IPS-20b (cell line): ENCODE results near the gene FITM1.

Experiments used
- H3K27ac ChIP-seq: one replicate; pipeline ENCODE4 v1.5.1; 2013; ENCODE audit warnings: low read length
- H3K27me3 ChIP-seq: 2 replicates; pipeline ENCODE4 v1.6.1; 2013; ENCODE audit warnings: mild to moderate bottlenecking, low read length, inconsistent platforms; ENCODE audit not compliant: insufficient read depth
- H3K36me3 ChIP-seq: 2 replicates; pipeline ENCODE4 v1.6.1; 2013; ENCODE audit warnings: low read depth, mild to moderate bottlenecking, inconsistent platforms, low read length, moderate library complexity; ENCODE audit not compliant: insufficient read depth
- H3K4me1 ChIP-seq: 2 replicates; pipeline ENCODE4 v1.6.1; 2013; ENCODE audit warnings: mild to moderate bottlenecking, control low read depth, inconsistent platforms, low read length, moderate library complexity; ENCODE audit not compliant: insufficient read depth
- H3K4me3 ChIP-seq: 2 replicates; pipeline ENCODE4 v1.5.1; 2013; ENCODE audit warnings: mild to moderate bottlenecking, low read length, inconsistent platforms
- H3K9ac ChIP-seq: 2 replicates; pipeline ENCODE4 v1.6.1; 2013; ENCODE audit warnings: low read depth, mild to moderate bottlenecking, inconsistent platforms, low read length, moderate library complexity
- H3K9me3 ChIP-seq: 2 replicates; pipeline ENCODE4 v1.6.1; 2013; ENCODE audit warnings: mild to moderate bottlenecking, low read depth, low read length, inconsistent platforms; ENCODE audit not compliant: insufficient read depth

The FITM1 gene

DNA sequence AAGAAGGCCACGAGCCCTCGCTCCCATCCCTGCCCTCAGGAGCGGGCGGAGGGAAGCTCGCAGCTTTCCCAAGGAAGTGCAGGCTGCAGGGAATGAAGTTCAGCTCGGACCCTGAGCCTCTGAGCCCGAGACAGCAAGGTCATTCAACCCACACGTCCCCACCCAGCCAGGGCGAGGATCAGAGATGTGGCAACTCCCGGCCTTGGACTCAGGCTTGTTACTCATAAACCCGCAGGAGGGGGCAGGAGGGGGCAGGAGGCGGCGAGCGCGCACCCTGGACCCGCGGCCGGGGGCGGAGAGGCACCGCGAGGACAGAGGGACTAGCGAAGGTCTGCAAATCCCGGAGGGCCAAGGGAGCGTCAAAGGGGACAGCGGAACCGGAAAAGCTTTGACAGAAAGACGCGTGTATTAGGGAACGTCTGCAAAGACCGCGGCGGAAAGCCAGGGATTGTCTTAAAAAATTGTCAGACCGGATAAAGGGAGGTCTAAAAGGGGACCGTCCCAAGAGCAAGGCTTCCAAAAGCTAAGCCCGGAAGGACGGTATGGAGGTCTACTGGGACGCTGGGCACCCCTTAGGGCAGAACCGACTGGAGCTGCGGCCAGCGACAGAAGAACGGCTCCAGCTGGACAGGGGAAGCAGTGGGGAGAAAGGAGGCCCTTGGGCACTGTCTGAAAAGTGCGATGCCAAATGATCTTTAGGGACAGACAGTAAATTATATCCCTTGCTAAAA, 16.5 kb upstream of the FITM1 start:
- peak overlapping the region; percentile 85; the same call in 1 of the 2 replicates for H3K9ac ChIP-seq
- no peaks in the 10 kb centered on the region for H3K9me3 ChIP-seq
- H3K4me1 ChIP-seq = peaks cover 6% of the 10 kb centered on the region; the same call in 1 of the 2 replicates
- H3K27me3 ChIP-seq = no peaks in the 10 kb centered on the region
- H3K27ac ChIP-seq = peak overlapping the region; percentile 52
- peaks cover 23% of the 10 kb centered on the region for H3K36me3 ChIP-seq
- H3K4me3 ChIP-seq = peak overlapping the region; percentile 94

DNA sequence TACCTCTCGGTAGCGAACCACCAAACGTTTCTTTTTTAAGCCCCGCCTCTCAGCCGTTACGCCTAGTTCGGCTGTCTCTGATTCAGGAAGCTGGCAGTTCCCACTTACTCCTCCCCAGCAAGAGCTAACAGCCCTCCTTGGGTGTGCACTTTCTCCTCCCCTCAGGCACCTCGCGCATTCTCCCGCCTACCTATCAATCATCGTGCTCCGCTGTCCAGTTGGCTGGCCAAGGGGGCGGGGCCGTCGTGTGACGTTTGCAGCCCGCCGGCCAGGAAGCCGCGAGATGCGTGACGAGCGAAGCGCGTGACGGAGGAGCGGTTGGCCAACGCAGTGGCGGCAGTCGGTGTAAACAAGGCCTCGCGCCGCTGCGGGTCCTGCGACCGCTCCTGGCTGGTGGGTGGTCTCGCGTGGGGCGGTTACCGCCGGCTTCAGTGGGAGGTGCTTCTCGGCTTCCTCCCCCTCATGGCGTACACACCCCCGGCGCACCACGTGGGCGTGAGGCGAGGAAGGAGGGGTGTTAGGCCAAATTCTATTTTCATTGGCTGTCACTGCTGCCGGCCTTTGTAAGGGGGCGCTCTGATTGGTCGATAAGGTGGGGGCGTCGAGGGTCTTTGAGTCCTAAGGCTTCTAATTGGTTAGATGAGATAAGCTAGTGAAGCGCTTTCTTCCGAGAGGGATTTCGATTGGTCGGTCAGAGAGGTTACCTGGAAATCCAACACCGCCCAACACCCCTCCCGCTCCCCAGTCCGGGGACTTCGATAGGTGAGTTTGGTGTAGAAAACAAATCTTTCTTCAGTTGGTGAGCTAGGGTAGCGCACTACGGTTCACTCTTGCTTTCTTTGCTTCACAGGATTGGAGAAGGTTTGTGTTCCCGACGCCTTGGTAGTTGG, 15.7 kb upstream of the FITM1 start, which contains the start of the genes DCAF11 and NRL:
TSS of gene DCAF11 (plus strand) at position 246 of the 890 bp plus-strand sequence. CDS start 818 bp downstream, outside the sequence.
TSS of gene NRL (minus strand) at position 418 of the 890 bp plus-strand sequence. CDS start 32,101 bp downstream, outside the sequence.
- no peaks in the 10 kb centered on the region for H3K9me3 ChIP-seq
- peak within 1 kb of the TSS; percentile 94 for H3K4me3 ChIP-seq
- H3K4me1 ChIP-seq = peaks cover 6% of the 10 kb centered on the region; the same call in 1 of the 2 replicates
- no peaks in the 10 kb centered on the region for H3K27me3 ChIP-seq
- H3K9ac ChIP-seq = peak within 1 kb of the TSS; percentile 85
- H3K36me3 ChIP-seq = peaks cover 32% of the 10 kb centered on the region
- peak within 1 kb of the TSS; percentile 52 for H3K27ac ChIP-seq

DNA sequence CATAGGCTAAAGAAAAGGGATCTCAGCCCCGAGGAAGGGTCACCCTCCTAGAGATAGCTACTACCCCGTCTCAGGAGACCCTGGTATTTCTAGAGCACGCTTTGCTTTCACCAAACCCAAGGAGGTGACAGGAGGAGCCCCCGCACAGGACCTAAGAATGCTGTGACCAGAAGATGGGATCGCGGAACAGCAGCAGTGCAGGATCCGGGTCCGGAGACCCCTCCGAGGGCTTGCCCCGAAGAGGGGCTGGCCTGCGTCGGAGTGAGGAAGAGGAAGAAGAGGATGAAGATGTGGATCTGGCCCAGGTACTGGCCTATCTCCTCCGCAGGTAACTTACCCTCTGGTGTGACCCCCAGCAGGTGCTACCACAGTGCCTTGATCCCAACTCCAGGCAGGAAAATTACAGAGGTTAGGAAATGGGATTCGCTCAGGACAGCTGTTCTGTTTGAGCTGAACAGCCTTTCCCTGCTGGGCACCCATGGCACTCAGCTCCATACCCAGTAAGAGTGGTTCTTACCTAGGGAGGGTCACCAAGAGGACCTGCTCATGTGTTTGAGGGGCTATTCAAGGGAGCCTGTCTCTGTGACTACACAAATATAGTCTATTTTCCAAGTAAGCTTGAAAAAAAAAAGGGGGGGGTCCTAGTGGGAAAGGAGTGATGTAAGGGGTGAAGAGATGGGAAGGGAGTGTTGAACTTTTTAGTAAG, 14.9 kb upstream of the FITM1 start:
- Histone ChIP-seq H3K4me1 (peaks cover 6% of the 10 kb centered on the region; the same call in 1 of the 2 replicates), H3K36me3 (peaks cover 36% of the 10 kb centered on the region), H3K9me3 (no peaks in the 10 kb centered on the region), H3K27ac (no peak overlapping the region), H3K9ac (peak overlapping the region; percentile 78), H3K4me3 (peak overlapping the region; percentile 94), H3K27me3 (no peaks in the 10 kb centered on the region)

DNA sequence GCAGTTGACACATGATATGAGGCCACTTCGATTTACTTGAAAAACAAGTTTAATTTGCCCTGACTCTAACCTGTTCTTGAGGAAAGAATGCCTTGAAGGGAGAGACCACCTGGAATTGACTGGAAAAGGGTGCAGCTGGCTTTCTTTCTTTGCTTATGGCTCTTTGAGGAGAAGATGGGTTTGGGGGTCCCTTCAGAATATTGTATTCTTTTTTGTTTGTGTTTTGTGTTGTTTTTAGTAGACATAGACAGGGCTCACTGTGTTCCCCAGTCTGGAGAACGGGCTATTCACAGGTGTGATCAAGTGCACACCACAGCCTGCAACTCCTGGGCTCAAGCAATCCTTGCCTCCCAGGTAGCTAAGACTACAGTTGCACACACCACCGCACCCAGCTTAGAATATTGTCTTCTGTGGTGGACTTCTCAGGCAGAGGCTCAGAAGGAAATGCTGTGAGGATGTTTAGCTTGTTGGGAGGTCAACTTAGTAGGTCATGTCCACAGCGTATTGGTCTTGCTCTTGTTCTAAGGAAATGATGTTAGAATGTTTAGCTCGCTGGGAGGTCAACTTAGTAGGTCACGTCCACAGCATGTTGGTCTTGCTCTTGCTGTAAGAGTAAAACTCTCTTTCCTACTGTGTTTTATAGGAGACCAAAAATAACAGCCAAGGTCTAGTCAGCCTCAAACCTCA, 14.2 kb upstream of the FITM1 start:
- Histone ChIP-seq H3K9ac (0 out of 2 replicates have a peak overlapping the region, but pooled peaks have one; percentile 78), H3K27me3 (no peaks in the 10 kb centered on the region), H3K9me3 (no peaks in the 10 kb centered on the region), H3K4me1 (peaks cover 6% of the 10 kb centered on the region; the same call in 1 of the 2 replicates), H3K27ac (no peak overlapping the region), H3K4me3 (peak overlapping the region; percentile 94), H3K36me3 (peaks cover 43% of the 10 kb centered on the region)

DNA sequence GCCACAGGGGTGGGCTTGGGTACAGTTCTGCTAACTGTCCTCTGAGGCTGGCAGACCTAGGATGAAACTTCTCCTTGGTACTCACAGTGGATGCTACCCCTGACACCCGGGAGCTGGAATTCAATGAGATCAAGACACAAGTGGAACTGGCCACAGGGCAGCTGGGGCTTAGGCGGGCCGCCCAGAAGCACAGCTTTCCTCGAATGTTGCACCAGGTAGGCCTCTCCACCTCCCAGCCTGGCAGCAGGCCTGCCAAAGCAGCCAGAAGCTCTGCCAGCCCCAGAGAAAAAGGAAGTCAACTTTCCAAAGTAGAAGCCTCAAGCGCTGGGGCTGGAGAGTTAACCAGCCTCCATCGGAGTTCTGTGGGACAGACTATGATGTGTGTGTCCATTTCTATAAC, 13.3 kb upstream of the FITM1 start:
- H3K4me1 ChIP-seq = peaks cover 6% of the 10 kb centered on the region; the same call in 1 of the 2 replicates
- no peak overlapping the region for H3K4me3 ChIP-seq
- H3K9ac ChIP-seq = no peak overlapping the region
- no peaks in the 10 kb centered on the region for H3K9me3 ChIP-seq
- H3K27me3 ChIP-seq = no peaks in the 10 kb centered on the region
- H3K36me3 ChIP-seq = peaks cover 49% of the 10 kb centered on the region
- H3K27ac ChIP-seq = no peak overlapping the region

DNA sequence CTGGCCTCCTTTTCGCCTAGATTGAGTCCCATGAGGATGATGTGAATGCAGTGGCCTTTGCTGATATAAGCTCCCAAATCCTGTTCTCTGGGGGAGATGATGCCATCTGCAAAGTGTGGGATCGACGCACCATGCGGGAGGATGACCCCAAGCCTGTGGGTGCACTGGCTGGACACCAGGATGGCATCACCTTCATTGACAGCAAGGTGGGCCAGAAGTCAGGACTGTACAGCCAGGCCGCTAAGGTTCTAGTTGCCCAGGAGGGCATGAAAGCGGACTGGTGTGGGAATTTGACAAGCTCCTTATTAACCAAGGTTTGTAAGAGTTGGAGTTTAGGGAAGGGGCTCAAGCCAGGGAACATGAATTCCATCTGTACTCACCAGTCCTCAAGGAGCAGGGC, 10.8 kb upstream of the FITM1 start:
- no peaks in the 10 kb centered on the region for H3K27me3 ChIP-seq
- no peaks in the 10 kb centered on the region for H3K9me3 ChIP-seq
- peaks cover 6% of the 10 kb centered on the region; the same call in 1 of the 2 replicates for H3K4me1 ChIP-seq
- H3K9ac ChIP-seq = no peak overlapping the region
- H3K4me3 ChIP-seq = no peak overlapping the region
- no peak overlapping the region for H3K27ac ChIP-seq
- H3K36me3 ChIP-seq = peaks cover 65% of the 10 kb centered on the region

DNA sequence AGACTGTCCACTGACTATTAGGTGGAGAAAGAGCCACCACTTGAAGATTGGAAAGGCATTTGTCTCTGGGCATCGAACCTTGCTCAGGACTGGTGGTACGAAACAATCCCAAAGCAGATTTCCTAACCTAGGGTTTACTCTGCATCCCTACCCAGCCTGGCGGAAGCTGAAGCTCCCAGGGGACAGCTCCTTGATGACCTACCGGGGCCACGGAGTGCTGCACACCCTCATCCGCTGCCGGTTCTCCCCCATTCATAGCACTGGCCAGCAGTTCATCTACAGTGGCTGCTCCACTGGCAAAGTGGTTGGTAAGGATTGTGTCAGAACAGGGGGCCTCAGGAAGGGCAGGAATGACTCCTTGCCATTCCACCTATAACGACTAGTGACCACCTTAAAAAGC, 9.2 kb upstream of the FITM1 start:
- H3K4me1 ChIP-seq = no peaks in the 10 kb centered on the region; the same call in 1 of the 2 replicates
- H3K9me3 ChIP-seq = no peaks in the 10 kb centered on the region
- no peak overlapping the region for H3K4me3 ChIP-seq
- no peak overlapping the region for H3K9ac ChIP-seq
- H3K27me3 ChIP-seq = no peaks in the 10 kb centered on the region
- H3K27ac ChIP-seq = no peak overlapping the region
- peaks cover 65% of the 10 kb centered on the region for H3K36me3 ChIP-seq

DNA sequence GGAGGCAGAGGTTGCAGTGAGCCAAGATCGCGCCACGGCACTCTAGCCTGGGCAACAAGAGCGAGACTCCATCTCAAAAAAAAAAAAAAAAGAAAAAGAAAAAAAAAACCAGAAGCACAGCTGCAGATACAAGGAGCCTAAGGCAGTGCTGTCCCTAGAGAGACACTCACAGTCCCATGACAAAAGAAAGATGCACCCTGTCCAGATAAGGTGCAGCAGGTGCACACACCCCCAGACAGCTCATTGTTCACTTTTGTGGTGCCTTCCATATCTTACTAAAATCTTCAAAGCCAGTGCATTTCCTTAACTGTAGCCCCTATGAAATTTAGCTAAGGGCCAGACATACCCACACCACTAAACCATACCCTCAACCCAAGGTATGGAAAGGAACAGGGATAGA, 8.0 kb upstream of the FITM1 start:
- Histone ChIP-seq H3K36me3 (peaks cover 57% of the 10 kb centered on the region), H3K9me3 (no peaks in the 10 kb centered on the region), H3K27me3 (no peaks in the 10 kb centered on the region), H3K27ac (no peak overlapping the region), H3K9ac (no peak overlapping the region), H3K4me1 (no peaks in the 10 kb centered on the region), H3K4me3 (no peak overlapping the region)

DNA sequence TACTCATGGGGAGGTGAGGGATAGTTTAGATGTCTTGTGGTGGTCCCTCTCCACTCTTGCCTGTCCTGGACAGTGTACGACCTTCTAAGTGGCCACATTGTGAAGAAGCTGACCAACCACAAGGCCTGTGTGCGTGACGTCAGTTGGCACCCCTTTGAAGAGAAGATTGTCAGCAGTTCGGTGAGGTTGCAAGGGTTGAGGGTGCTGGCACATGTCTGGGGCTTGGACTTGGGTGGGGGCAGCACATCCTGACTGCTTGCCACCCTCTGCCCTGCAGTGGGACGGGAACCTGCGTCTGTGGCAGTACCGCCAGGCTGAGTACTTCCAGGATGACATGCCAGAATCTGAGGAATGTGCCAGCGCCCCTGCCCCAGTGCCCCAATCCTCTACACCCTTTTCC, 7.6 kb upstream of the FITM1 start:
- Histone ChIP-seq H3K36me3 (peaks cover 52% of the 10 kb centered on the region), H3K27me3 (no peaks in the 10 kb centered on the region), H3K27ac (no peak overlapping the region), H3K9ac (no peak overlapping the region), H3K4me3 (no peak overlapping the region), H3K9me3 (no peaks in the 10 kb centered on the region), H3K4me1 (no peaks in the 10 kb centered on the region)

DNA sequence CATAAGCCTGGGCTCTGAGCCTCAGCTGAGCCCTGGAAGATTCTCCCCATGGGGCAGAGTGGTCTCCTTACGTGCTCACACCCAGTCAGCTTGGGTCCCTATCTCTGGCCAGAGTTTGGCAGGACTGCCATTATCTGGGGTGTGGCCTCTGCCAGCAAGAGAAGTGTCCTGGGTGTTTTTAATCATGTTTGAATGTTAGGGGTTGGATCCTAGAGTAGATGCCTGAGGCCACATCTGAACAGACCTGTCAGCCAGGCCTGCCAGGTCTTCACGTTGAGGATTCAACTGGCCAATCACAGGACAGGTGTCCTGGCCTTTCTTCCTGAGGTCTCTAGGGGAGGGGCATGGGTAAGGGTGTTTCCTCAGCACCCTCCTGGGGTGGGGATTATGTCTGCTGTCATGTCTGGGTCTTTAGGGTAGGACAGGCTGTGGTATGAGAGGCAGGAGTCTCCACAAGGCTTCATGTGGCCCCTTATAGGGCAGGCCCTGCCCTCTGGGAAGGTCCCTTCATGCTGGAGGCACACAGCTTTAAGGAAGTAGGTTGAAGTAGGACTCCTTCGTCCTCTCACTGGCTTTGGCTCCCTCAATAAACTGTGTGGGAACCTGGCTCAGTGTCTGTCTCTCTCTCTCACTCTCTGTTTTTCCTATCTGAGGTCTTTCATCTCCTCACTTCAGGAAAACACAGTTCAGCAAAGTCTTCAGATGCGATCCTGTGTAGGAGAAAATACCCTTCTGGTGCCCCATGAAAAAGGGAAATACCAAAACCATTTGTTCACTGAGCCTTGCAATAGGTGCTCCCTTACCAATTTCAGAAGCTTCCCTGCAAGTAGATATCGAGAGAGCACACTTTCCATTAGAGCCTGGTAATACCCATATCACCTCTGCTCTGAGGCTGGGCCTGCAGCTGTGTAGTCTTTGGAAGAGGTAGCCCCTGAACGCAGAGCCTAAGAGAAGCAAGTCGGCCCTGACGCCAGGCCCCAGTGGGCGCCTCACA, 6.7 kb upstream of the FITM1 start:
- no peaks in the 10 kb centered on the region for H3K4me1 ChIP-seq
- peaks cover 44% of the 10 kb centered on the region for H3K36me3 ChIP-seq
- H3K27ac ChIP-seq = no peak overlapping the region
- H3K27me3 ChIP-seq = no peaks in the 10 kb centered on the region
- H3K9ac ChIP-seq = no peak overlapping the region
- H3K4me3 ChIP-seq = no peak overlapping the region
- no peaks in the 10 kb centered on the region for H3K9me3 ChIP-seq
